Activated naive CD4-positive, alpha-beta T cell treated with anti-CD3 and anti-CD28 coated beads for 36 hours (primary cell): ENCODE measurements around the gene ATXN1. TPM values are rescaled to one million over a fixed set of nuclear protein-coding genes. Genes with fewer than 3 reads are reported as not detected.

Experiments used
- CTCF ChIA-PET: fragments of 350-600 bp; sonication (Branson Sonifier 250); formaldehyde crosslinking; loops from one replicate; lab custom pipeline; 2021; ENCODE audit warnings: antibody characterized with exemption; lab: Charles Lee
- DNase-seq: peaks from one replicate; pipeline ENCODE4 v3.0.0-alpha.2; 2020
- H3K27ac Mint-ChIP-seq: one replicate; pipeline ENCODE4 v1.8.0; 2021; ENCODE audit warnings: mild to moderate bottlenecking, mixed read lengths
- H3K27me3 Mint-ChIP-seq: one replicate; pipeline ENCODE4 v1.8.0; 2021; ENCODE audit warnings: low read depth, mixed read lengths
- H3K36me3 Mint-ChIP-seq: one replicate; pipeline ENCODE4 v1.8.0; 2021; ENCODE audit warnings: low read depth, mixed read lengths
- H3K4me1 Mint-ChIP-seq: one replicate; pipeline ENCODE4 v1.8.0; 2021; ENCODE audit warnings: low read depth, mixed read lengths
- H3K4me3 Mint-ChIP-seq: one replicate; pipeline ENCODE4 v1.8.0; 2021; ENCODE audit warnings: mild to moderate bottlenecking, moderate library complexity, mixed read lengths
- H3K9me3 Mint-ChIP-seq: one replicate; pipeline ENCODE4 v1.8.0; 2021; ENCODE audit warnings: mixed read lengths
- intact Hi-C: fragments of 100-400 bp; cut with micrococcal nuclease; formaldehyde crosslinking; loops from one replicate; pipeline ENCODE4 v1.15.1; 2023
- total RNA-seq, 2 experiments: library from RNA; stranded (reverse); gene quantifications; one replicate each; pipeline ENCODE4 v1.2.3, GENCODE V29; 2021

The ATXN1 gene
- total RNA-seq, 2 experiments from 2014 or later: 9.4 to 12.7 TPM

DNA sequence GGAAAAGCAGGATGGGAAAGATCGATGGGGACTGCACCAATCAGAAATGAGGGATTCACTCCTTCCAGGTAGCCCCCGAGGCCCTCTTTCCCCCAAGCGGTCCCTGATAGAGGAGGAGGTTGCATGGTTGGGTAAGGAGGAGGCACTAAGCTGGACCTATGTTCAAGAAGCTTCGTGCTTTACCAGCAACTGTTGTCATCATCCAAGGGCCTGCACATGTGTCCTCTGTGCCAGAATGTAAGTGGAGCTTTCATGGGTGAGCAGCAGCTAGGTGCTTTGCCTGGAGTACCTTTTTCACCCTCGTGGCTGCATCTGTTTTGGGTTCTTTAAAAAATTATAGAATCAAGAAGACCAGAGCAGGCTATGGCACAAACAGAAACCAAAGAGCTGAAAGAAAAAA, 468.8 kb downstream of the ATXN1 start:
- intact Hi-C loops: loop anchor here (10.0 kb wide), 1 partner anchor 792 kb away; no protein-coding TSS in a partner anchor
- DNase-seq: no peak
- Mint-ChIP-seq H3K4me1 (no peaks in the 10 kb centered on the region), H3K27me3 (no peaks in the 10 kb centered on the region), H3K27ac (no peak overlapping the region), H3K4me3 (no peak overlapping the region), H3K9me3 (no peaks in the 10 kb centered on the region), H3K36me3 (no peaks in the 10 kb centered on the region)
- CTCF ChIA-PET: interaction anchor here (0.7 to 1.6 kb wide), 2 partner anchors 40 to 627 kb away, joined by 3 read pairs; no protein-coding TSS in a partner anchor

DNA sequence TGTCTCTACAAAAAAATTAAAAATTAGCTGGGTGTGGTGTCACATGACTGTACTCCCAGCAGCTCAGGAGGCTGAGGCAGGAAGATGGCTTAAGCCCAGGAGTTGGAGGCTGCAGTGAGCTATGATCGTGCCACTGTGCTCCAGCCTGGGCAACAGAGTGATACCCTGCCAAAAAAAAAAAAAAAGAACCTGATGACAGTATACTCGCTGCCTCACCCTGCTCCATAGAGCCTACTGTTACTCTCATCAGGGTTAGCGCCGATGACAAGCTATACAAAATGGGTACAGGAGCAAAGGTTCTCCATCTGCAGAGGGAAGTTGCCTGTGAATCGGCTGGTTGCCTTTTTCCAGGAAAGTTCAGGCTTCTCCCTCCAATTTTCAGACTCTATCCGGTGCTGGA, 469.5 kb downstream of the ATXN1 start:
- Mint-ChIP-seq H3K4me3 (no peak overlapping the region), H3K36me3 (no peaks in the 10 kb centered on the region), H3K27ac (no peak overlapping the region), H3K9me3 (no peaks in the 10 kb centered on the region), H3K4me1 (no peaks in the 10 kb centered on the region), H3K27me3 (no peaks in the 10 kb centered on the region)
- no peak for DNase-seq
- CTCF ChIA-PET: interaction anchor here (1.6 kb wide), 1 partner anchor 40 kb away, joined by 3 read pairs; no protein-coding TSS in a partner anchor
- intact Hi-C loops: loop anchor here (10.0 kb wide), 1 partner anchor 793 kb away; no protein-coding TSS in a partner anchor

DNA sequence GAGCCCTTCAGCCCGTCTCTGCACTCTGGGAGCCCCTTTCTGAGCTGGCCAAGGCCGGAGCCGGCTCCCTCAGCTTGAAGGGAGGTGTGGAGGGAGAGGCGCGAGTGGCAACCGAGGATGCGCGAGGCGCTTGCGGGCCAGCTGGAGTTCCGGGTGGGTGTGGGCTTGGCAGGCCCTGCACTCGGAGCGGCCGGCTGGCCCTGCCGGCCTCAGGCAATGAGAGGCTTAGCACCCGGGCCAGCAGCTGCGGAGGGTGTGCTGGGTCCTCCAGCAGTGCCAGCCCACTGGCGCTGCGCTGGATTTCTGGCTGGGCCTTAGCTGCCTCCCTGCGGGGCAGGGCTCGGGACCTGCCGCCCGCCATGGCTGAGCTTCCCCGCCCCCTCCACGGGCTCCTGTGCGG, 473.1 kb downstream of the ATXN1 start:
- H3K4me3 Mint-ChIP-seq: no peak overlapping the region
- H3K27ac Mint-ChIP-seq: no peak overlapping the region
- H3K27me3 Mint-ChIP-seq: no peaks in the 10 kb centered on the region
- H3K36me3 Mint-ChIP-seq: no peaks in the 10 kb centered on the region
- intact Hi-C loops: no loop called here
- no peaks in the 10 kb centered on the region for H3K9me3 Mint-ChIP-seq
- no peaks in the 10 kb centered on the region for H3K4me1 Mint-ChIP-seq
- DNase-seq: no peak
- CTCF ChIA-PET: no interaction called here

DNA sequence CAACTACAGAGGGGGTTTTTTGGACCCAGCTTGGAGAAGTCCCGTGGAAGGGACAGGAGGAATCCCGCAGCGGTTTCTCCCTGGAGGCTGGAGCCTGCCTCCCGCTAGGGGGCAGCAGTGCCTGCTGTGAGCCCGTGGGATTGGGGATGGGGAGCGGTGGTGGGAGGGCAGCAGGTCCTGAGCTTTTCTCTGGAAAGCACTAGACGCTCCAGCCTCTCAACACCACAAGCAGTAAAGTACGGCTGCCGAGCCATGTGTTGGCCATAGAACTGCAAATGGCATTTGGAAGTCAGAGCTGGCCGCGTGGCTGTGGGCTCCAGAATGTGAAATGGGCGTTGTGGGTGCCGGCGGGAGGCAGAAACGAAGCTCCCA, 475.1 kb downstream of the ATXN1 start:
- Mint-ChIP-seq H3K27ac (no peak overlapping the region), H3K4me1 (no peaks in the 10 kb centered on the region), H3K36me3 (no peaks in the 10 kb centered on the region), H3K4me3 (no peak overlapping the region), H3K27me3 (no peaks in the 10 kb centered on the region), H3K9me3 (no peaks in the 10 kb centered on the region)
- CTCF ChIA-PET: interaction anchor here (0.5 to 3.2 kb wide), 11 partner anchors 8 to 800 kb away, joined by 3 to 8 read pairs (median 3); no protein-coding TSS in a partner anchor
- DNase-seq: peak; percentile 28
- intact Hi-C loops: loop anchor here (1.0 kb wide), 1 partner anchor 45 kb away; no protein-coding TSS in a partner anchor

DNA sequence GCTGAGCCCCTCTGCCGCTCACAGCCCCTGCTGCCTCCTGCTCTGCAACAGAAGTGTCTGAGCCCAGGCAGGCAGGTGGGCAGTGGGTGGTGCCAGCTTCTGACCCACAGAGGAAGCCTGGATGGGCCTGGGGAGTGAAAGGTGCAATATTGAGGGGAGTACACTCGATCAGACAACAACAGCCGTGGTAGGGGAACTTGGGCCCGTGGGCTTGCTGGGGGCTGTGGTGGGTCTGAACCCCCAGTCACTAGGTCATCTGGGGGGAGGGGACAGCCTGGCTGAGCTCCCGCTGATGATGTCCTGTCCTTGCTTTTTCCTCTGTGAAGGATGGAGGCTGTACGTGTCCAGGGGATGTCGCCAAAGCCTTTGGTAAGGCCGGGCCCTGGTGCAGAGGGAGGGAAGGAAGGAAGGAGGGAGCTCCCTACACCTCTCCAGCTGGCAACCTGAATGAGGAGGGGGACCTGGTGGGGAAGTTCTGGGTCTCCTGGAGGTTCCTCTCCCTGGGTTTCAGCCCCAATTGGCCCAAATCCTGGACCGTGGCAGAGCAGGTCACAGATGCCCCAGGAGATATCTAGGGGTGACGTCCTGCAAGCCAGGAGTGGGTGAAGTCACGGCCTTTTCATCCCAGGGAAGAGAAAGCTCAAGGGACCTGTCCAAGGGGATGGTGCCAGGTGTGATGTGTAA, 475.7 kb downstream of the ATXN1 start:
- Mint-ChIP-seq H3K27ac (no peak overlapping the region), H3K36me3 (no peaks in the 10 kb centered on the region), H3K9me3 (no peaks in the 10 kb centered on the region), H3K4me1 (no peaks in the 10 kb centered on the region), H3K4me3 (no peak overlapping the region), H3K27me3 (no peaks in the 10 kb centered on the region)
- CTCF ChIA-PET: interaction anchor here (0.5 to 3.2 kb wide), 10 partner anchors 11 to 680 kb away, joined by 3 to 8 read pairs (median 4); no protein-coding TSS in a partner anchor
- no peak for DNase-seq
- intact Hi-C loops: loop anchor here (1.0 kb wide), 2 partner anchors 46 to 680 kb away; no protein-coding TSS in a partner anchor

DNA sequence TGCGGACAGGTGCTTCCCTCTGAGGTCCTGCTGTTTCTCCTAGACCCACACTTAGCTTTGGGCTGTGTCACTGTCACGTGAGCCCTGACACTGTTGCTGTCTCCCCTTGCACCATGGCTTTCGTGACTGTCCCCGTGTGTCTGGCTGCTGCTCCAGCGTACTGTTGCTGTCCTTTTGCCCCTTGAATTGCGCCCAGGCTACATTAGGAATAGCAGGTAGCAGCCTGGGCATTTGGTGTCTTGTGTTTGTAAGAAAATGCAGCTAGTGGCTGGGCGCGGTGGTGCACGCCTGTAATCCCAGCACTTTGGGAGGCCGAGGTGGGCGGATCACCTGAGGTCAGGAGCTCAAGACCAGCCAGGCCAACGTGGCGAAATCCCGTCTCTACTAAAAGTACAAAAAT, 476.8 kb downstream of the ATXN1 start:
- intact Hi-C loops: no loop called here
- Mint-ChIP-seq H3K27ac (no peak overlapping the region), H3K36me3 (no peaks in the 10 kb centered on the region), H3K27me3 (no peaks in the 10 kb centered on the region), H3K4me3 (no peak overlapping the region), H3K4me1 (no peaks in the 10 kb centered on the region), H3K9me3 (no peaks in the 10 kb centered on the region)
- DNase-seq: no peak
- CTCF ChIA-PET: interaction anchor here (1.1 to 3.2 kb wide), 2 partner anchors 34 to 48 kb away, joined by 3 to 8 read pairs; no protein-coding TSS in a partner anchor

DNA sequence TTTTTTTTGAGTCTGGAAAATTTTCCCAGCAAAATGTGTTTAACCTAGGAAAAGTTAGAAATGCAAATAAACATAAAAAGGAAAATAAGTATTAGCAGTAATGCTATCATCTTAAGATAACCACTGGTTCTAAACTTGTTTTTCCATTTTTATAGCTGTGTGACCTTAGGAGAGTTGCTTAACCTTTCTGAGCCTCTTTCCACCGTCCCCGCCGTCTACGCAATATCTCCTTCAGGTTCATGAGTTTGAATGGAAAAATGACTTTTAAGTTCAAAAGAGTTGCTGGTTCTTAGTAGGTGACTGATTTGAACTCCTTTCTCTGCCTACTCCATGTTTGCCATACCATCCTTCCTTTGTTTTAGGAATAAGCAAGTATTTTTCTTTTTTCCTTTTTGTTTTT, 478.9 kb downstream of the ATXN1 start:
- H3K4me1 Mint-ChIP-seq: peaks cover 2% of the 10 kb centered on the region
- intact Hi-C loops: no loop called here
- H3K4me3 Mint-ChIP-seq: no peak overlapping the region
- no peaks in the 10 kb centered on the region for H3K9me3 Mint-ChIP-seq
- CTCF ChIA-PET: no interaction called here
- no peak overlapping the region for H3K27ac Mint-ChIP-seq
- no peak for DNase-seq
- no peaks in the 10 kb centered on the region for H3K27me3 Mint-ChIP-seq
- H3K36me3 Mint-ChIP-seq: no peaks in the 10 kb centered on the region

DNA sequence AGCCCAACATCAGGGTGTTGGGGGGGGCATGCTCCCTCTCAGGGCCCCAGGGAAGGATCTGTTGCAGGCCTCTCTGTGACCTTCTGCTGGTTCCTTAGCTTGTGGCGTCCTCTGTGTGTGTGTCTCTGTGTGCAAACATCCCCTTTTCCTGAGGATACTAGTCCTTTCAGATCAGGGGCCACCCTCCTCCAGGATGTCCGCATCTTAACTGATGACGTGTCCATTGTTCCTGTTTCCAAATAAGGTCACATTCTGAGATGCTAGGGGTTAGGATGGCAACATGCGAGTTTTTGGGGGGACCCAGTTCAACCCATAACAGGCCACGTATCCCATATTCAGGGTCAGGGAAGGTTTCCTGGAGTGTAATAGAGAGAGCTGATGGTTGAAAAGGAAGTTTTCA, 482.0 kb downstream of the ATXN1 start:
- Mint-ChIP-seq H3K4me1 (peaks cover 2% of the 10 kb centered on the region), H3K9me3 (no peaks in the 10 kb centered on the region), H3K27me3 (no peaks in the 10 kb centered on the region), H3K36me3 (no peaks in the 10 kb centered on the region), H3K27ac (no peak overlapping the region), H3K4me3 (no peak overlapping the region)
- CTCF ChIA-PET: no interaction called here
- intact Hi-C loops: no loop called here
- no peak for DNase-seq

DNA sequence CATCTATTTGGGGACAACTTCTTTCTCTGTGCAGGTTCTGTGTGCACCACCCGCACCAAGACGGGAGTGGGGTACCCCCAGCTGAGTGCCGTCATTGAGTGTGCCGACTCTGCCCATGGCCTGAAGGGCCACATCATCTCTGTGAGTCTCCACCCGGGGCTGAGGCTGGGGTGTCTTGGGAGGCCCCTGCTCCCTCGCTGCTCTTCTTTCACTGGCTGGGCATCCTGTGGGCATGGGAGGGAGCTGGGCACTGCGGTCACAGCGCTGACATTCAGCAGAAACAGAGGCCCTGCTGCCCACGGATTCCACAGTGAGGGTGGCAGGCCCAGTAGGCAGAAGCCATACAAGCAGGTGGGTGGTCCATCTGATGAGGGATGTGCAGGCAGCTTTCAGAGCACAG, 482.5 kb downstream of the ATXN1 start:
- intact Hi-C loops: no loop called here
- Mint-ChIP-seq H3K27ac (no peak overlapping the region), H3K4me1 (peaks cover 2% of the 10 kb centered on the region), H3K36me3 (no peaks in the 10 kb centered on the region), H3K27me3 (no peaks in the 10 kb centered on the region), H3K4me3 (no peak overlapping the region), H3K9me3 (no peaks in the 10 kb centered on the region)
- no peak for DNase-seq
- CTCF ChIA-PET: interaction anchor here (1.5 kb wide), 1 partner anchor 12 kb away, joined by 4 read pairs; no protein-coding TSS in a partner anchor

DNA sequence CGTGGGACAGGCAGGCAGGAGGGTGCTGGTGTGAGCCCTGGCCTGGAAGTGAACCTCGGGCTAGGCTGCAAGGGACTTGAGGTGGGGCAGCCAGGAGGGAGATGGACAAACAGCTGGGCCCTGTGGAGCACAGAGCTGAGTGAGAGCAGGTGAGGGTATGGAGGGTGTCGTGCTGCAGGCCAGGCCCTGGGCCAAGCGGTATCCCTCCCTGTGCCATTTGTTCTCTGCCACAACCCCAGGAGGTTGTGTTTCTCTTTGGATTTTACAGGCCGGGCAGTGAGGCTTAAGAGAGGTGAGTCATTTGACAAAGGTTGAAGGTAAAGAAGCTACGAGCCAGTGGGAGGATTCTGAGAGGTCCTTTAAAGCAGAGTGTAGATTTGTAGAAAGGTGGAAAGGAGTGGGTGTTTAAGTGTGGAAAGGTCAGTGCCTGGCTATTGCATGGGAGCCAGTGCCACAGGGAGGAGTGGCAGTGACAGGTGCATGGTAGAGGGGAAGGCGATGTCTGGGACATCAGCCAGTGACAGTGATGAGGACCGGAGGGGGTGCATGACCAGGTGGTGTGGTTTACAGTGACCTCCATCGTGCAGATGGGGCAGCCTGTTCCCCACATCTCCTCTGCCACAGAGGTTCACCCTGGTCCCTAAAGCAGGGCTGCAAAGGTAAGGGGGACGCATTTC, 483.1 kb downstream of the ATXN1 start:
- H3K36me3 Mint-ChIP-seq: no peaks in the 10 kb centered on the region
- intact Hi-C loops: no loop called here
- no peaks in the 10 kb centered on the region for H3K27me3 Mint-ChIP-seq
- DNase-seq: no peak
- H3K4me1 Mint-ChIP-seq: peaks cover 2% of the 10 kb centered on the region
- H3K4me3 Mint-ChIP-seq: no peak overlapping the region
- no peaks in the 10 kb centered on the region for H3K9me3 Mint-ChIP-seq
- H3K27ac Mint-ChIP-seq: no peak overlapping the region
- CTCF ChIA-PET: interaction anchor here (1.0 to 1.5 kb wide), 2 partner anchors 8 to 12 kb away, joined by 3 to 4 read pairs; no protein-coding TSS in a partner anchor

DNA sequence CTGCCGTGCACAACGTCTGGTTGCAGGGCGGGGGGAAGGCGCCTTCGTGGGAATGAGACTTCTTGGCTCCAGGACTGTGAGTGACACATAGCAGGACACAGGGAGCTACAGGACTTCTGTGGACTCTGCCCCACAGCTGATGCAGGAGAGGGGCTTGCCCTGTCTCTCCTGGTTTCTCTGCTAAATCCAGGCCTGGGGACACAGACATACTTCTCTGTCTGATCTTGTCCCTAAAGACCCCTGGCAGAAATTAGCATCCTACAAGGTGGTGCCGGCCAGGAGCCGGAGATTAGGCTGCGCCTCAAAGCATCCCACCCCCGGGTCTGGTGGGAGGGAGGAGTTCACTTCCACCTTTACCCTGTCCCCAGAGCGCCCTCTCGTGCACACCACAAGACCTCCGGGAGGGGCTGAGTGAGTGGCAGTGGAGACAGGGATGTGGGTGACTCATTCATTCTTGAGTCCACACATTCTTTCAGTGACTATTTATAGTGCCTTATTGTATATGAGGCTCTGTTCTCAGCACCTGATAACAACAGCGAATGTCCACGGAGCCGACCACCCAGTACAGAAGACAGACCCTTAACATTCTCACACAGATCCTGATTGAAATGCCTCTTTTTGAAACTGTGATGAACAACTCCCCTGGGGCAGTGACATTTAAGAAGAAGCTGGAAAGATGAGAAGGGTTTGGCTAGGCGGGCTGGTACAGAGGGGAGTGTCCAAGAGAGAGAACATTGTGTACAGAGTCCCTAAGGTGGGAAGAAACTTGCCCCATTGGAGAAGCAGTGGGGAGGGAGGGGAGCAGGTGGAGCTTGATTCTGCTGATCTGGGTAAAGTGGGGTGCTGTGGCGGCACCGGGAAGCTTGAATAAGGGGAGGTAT, 483.9 kb downstream of the ATXN1 start:
- intact Hi-C loops: no loop called here
- DNase-seq: peak; percentile 42
- Mint-ChIP-seq H3K4me3 (no peak overlapping the region), H3K4me1 (peaks cover 2% of the 10 kb centered on the region), H3K27me3 (no peaks in the 10 kb centered on the region), H3K9me3 (no peaks in the 10 kb centered on the region), H3K27ac (no peak overlapping the region), H3K36me3 (no peaks in the 10 kb centered on the region)
- CTCF ChIA-PET: interaction anchor here (1.0 to 1.5 kb wide), 2 partner anchors 9 to 11 kb away, joined by 3 to 4 read pairs; no protein-coding TSS in a partner anchor
